Hepatocyte (in vitro differentiated cells): Measurements from ENCODE around the gene C2CD4C. TPM values are rescaled to one million over a fixed set of nuclear protein-coding genes. Genes with fewer than 3 reads are reported as not detected.

Source experiments
- DNase-seq: peaks from one replicate; pipeline ENCODE4 v3.0.0-alpha.2; 2016; ENCODE audit warnings: low spot score
- H2AFZ ChIP-seq: fragments of 200-600 bp; sonication (generic); 2 replicates; pipeline ENCODE4 v1.6.0; 2016; ENCODE audit warnings: antibody characterized with exemption, mild to moderate bottlenecking
- H3K27ac ChIP-seq: fragments of 200-600 bp; sonication (generic); 2 replicates; pipeline ENCODE4 v1.5.1; 2016; ENCODE audit warnings: mild to moderate bottlenecking
- H3K27me3 ChIP-seq: fragments of 200-600 bp; sonication (generic); 2 replicates; pipeline ENCODE4 v1.6.1; 2016
- H3K36me3 ChIP-seq: fragments of 200-600 bp; sonication (generic); replicated peaks from 2 replicates; pipeline ENCODE4 v1.5.1; 2016; ENCODE audit warnings: low read depth; ENCODE audit not compliant: insufficient read depth
- H3K4me1 ChIP-seq: fragments of 200-600 bp; sonication (generic); 2 replicates; pipeline ENCODE4 v1.5.1; 2016; ENCODE audit warnings: mild to moderate bottlenecking, moderate library complexity; ENCODE audit not compliant: insufficient read depth
- H3K4me2 ChIP-seq: fragments of 200-600 bp; sonication (generic); 2 replicates; pipeline ENCODE4 v1.6.0; 2016
- H3K4me3 ChIP-seq: fragments of 200-600 bp; sonication (generic); 2 replicates; pipeline ENCODE4 v1.5.1; 2016; ENCODE audit warnings: mild to moderate bottlenecking
- H3K79me2 ChIP-seq: fragments of 200-600 bp; sonication (generic); 2 replicates; pipeline ENCODE4 v1.6.0; 2017; ENCODE audit warnings: mild to moderate bottlenecking
- H3K9me2 ChIP-seq: fragments of 200-600 bp; sonication (generic); replicated peaks from 2 replicates; pipeline ENCODE4 v1.6.0; 2017; ENCODE audit warnings: mild to moderate bottlenecking; ENCODE audit not compliant: insufficient read depth
- H3K9me3 ChIP-seq: fragments of 200-600 bp; sonication (generic); 2 replicates; pipeline ENCODE4 v1.5.1; 2016; ENCODE audit warnings: low read depth, mild to moderate bottlenecking
- H4K20me1 ChIP-seq: fragments of 200-600 bp; sonication (generic); 2 replicates; pipeline ENCODE4 v1.6.0; 2016; ENCODE audit warnings: mild to moderate bottlenecking; ENCODE audit not compliant: insufficient read depth, poor library complexity, severe bottlenecking
- CTCF ChIP-seq: fragments of 200-600 bp; sonication (generic); IDR thresholded peaks from 2 replicates; pipeline ENCODE4 v1.5.1; 2016; ENCODE audit warnings: antibody characterized with exemption, mild to moderate bottlenecking; ENCODE audit not compliant: poor library complexity
- EZH2 ChIP-seq: fragments of 200-600 bp; sonication (generic); IDR thresholded peaks from 2 replicates; pipeline ENCODE4 v1.6.1; 2016; ENCODE audit warnings: antibody characterized with exemption, mild to moderate bottlenecking, borderline replicate concordance
- EZH2phosphoT487 ChIP-seq: fragments of 200-600 bp; sonication (generic); IDR thresholded peaks from one replicate; pipeline ENCODE4 v1.6.1; 2018; ENCODE audit warnings: antibody characterized with exemption, mild to moderate bottlenecking, low read depth, moderate library complexity; ENCODE audit not compliant: unreplicated experiment, severe bottlenecking
- WGBS: methylation state at CpG from one replicate; pipeline ENCODE4 v1.1.6; 2016; ENCODE audit warnings: low lambda C conversion rate; ENCODE audit errors: missing lambda C conversion rate; 5-methylcytosine and 5-hydroxymethylcytosine counted together
- polyA plus RNA-seq: library from polyadenylated mRNA; unstranded; fragments of >200 nt; fragmentation: Nextera tagmentation; extraction: Ambion mirVana; gene quantifications from 2 replicates; pipeline ENCODE4 v1.2.1, GENCODE V29; 2016
- total RNA-seq: library from RNA; depleted of rRNA; stranded (reverse); fragments of >200 nt; gene quantifications from 2 replicates; pipeline ENCODE4 v1.2.3, GENCODE V29; 2014

Gene C2CD4C
- total and polyA plus RNA-seq, 2 experiments from 2014 or later, result 3.4 to 4.6 TPM

- Histone ChIP-seq H3K27me3 (peaks cover 2% of the 10 kb centered on the region), H4K20me1 (no peaks in the 10 kb centered on the region), H3K9me2 (no peaks in the 10 kb centered on the region), H3K4me2 (no peak overlapping the region), H3K4me3 (no peak overlapping the region), H3K4me1 (no peaks in the 10 kb centered on the region), H3K27ac (no peak overlapping the region), H3K9me3 (no peaks in the 10 kb centered on the region), H3K79me2 (no peaks in the 10 kb centered on the region), H2AFZ (no peak overlapping the region), H3K36me3 (no peaks in the 10 kb centered on the region)
- TF ChIP-seq EZH2phosphoT487 (no peak), EZH2 (no peak), CTCF (no peak)
- WGBS, result 92% methylated on average over 14 of the region's 14 CpGs
- no peak for DNase-seq
Measured at GRCh38 chr19:367561-367960, 41.4 kb downstream of the C2CD4C start.

GRCh38 chr19:366951-367350, 42.0 kb downstream of the C2CD4C start:
- no peaks in the 10 kb centered on the region for H4K20me1 ChIP-seq
- H3K27ac ChIP-seq, result no peak overlapping the region
- WGBS, result 96% methylated on average over 8 of the region's 8 CpGs
- H3K36me3 ChIP-seq, result no peaks in the 10 kb centered on the region
- H2AFZ ChIP-seq, result no peak overlapping the region
- no peaks in the 10 kb centered on the region for H3K9me3 ChIP-seq
- H3K9me2 ChIP-seq, result no peaks in the 10 kb centered on the region
- H3K27me3 ChIP-seq, result no peaks in the 10 kb centered on the region
- no peak overlapping the region for H3K4me2 ChIP-seq
- no peak overlapping the region for H3K4me3 ChIP-seq
- no peaks in the 10 kb centered on the region for H3K79me2 ChIP-seq
- no peaks in the 10 kb centered on the region for H3K4me1 ChIP-seq
- no peak for TF ChIP-seq EZH2phosphoT487
- no peak for TF ChIP-seq EZH2
- TF ChIP-seq CTCF, result no peak
- DNase-seq, result no peak

GRCh38 chr19:366205-366783, 42.7 kb downstream of the C2CD4C start:
- no peak overlapping the region for H3K27ac ChIP-seq
- no peaks in the 10 kb centered on the region for H3K79me2 ChIP-seq
- no peak overlapping the region for H3K4me3 ChIP-seq
- H3K4me1 ChIP-seq, result no peaks in the 10 kb centered on the region
- no peaks in the 10 kb centered on the region for H3K27me3 ChIP-seq
- no peaks in the 10 kb centered on the region for H3K36me3 ChIP-seq
- no peak for TF ChIP-seq CTCF
- no peak for TF ChIP-seq EZH2phosphoT487
- no peak for TF ChIP-seq EZH2
- 91% methylated on average over 17 of the region's 17 CpGs for WGBS
- H2AFZ ChIP-seq, result no peak overlapping the region
- no peaks in the 10 kb centered on the region for H4K20me1 ChIP-seq
- H3K9me2 ChIP-seq, result no peaks in the 10 kb centered on the region
- no peak for DNase-seq
- H3K9me3 ChIP-seq, result no peaks in the 10 kb centered on the region
- H3K4me2 ChIP-seq, result no peak overlapping the region
